Stimulated activated CD8-positive, alpha-beta memory T cell treated with anti-CD3 and anti-CD28 coated beads, Interleukin-15, amount 100 ng/mL, for 4 hours (primary cell): Measurements from ENCODE around the gene PLCB3.
A peak's percentile ranks its signal among the peaks of the same experiment; 100 is the strongest.
"Not testable (repeated sequence)": the region's sequence is repeated elsewhere in the genome, so short reads cannot be mapped to it uniquely, and the experiment has no call there.

Experiments
- DNase-seq, 2 donors: peaks; one replicate each; pipeline ENCODE4 v3.0.0-alpha.2; 2020; ENCODE audit warnings: low read depth in 2 of 2

Gene PLCB3

DNA sequence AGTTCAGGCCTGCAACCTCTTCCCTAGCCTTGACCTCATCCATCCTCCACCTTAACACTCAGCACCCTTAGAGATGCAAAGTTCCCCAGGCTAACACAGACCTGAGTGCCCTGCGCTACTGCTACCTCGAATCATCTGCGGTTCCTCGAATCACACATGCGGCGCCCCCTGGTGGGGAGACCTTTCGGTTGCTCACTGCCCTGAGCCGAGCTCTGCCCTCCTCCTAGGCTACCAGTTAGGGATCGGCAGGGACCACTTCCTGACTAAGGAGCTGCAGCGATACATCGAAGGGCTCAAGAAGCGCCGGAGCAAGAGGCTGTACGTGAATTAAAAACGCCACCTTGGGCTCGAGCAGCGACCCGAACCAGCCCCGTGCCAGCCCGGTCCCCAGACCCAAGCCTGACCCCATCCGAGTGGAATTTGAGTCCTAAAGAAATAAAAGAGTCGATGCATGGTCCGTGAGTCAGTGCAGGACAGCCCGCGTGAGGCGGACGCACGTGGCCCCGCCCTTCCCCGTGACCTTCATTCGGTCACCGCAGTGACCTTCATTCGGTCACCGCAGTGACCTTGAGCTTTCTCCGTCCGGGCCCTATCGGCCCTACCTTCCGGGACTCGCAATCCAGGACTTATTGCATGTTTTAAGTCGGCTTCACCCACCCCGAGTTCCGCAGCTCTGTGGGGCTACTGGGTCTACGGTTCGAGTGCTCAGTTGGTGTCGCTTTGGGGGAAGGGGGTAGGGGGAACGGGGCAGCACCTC lies 53.2 kb downstream of the PLCB3 start:
- DNase-seq: peak; percentile 74 to 81

DNA sequence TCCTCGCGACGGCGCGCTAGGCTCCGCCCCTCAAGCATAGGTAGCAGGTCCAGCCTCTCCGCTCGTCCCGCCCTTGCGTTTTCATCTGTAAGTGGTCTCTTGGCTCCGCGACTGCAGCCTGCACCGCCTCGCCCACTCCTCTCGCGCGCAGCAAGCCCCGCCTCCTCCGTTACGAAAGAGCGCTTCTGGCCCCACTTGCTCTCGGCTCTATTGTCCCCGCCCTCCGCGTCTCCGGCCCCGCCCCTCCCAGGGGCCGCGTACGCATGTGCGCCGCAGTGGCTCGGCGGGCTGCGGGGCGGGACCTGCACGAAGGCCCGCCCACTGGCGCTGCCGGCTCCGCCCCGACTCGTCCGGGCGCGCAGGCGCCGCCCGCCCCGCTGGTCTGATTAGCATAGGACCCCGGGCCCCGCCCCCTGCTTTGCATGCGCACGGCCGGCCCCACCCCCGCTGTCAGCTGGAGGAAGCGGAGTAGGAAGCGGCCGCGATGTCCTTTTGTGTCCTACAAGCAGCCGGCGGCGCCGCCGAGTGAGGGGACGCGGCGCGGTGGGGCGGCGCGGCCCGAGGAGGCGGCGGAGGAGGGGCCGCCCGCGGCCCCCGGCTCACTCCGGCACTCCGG lies 53.9 kb downstream of the PLCB3 start, which contains the start of gene ESRRA:
Gene ESRRA (plus strand): TSS at position 450 of the 616 bp plus-strand sequence. CDS start 1,656 bp downstream, outside the sequence.
- DNase-seq: peak; percentile 98 to 99

- DNase-seq: peak; percentile 56 to 61
Observed at GRCh38 chr11:64305691-64306562, 54.6 kb downstream of the PLCB3 start.

GRCh38 chr11:64306563-64306875 lies 55.2 kb downstream of the PLCB3 start:
- no peak for DNase-seq

- no peak for DNase-seq
Observed at GRCh38 chr11:64306876-64307622, 55.7 kb downstream of the PLCB3 start.

- DNase-seq: not testable (repeated sequence)
Observed at GRCh38 chr11:64307795-64308194, 56.5 kb downstream of the PLCB3 start.

DNA sequence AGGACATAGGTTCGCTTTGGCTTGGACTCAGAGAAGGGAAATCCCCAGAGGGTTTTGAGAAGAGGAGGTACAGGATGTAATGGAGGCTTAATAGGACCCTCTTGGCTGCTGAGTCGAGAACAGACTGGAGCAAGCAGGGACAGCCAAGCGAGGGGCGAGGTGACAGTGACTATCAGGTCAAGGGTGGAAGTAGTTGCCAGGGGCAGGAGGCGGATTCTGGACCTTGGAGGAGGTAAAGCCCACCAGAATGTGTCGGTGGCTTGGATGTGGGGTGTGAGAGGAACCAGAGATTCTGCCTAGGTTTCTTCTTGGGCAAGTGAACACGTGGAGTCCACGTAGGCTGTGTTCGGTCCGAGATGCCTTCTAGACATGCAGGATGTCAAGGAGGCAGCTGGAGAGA lies 61.6 kb downstream of the PLCB3 start:
- DNase-seq: no peak

DNA sequence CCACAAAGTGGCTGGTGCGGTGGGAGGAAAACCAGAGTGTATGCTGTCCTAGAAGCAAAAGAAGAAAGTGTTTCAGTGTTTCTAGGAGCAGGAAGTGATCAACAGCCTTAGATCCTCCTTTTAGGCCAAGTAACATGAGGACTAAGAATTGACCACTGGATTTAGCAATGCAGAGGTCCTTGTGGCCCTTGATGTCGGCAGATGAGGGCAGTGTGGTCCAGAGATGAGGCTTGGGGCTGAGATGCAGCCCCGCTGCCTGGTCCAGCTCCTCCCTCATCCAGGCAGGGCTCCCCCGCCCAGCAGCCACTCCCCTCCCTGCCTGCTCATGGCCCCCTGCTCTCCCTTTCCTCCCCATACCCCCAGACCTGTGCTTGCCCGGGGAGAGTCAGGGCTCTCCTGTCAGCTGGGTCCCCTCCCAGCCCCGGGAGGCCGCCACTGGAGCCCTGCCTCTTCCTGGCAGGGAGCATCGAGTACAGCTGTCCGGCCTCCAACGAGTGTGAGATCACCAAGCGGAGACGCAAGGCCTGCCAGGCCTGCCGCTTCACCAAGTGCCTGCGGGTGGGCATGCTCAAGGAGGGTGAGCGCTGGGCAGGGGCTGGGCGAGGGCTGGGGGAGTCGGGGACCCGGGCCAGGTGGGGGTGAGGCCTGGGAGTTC lies 62.3 kb downstream of the PLCB3 start:
- DNase-seq: no peak

DNA sequence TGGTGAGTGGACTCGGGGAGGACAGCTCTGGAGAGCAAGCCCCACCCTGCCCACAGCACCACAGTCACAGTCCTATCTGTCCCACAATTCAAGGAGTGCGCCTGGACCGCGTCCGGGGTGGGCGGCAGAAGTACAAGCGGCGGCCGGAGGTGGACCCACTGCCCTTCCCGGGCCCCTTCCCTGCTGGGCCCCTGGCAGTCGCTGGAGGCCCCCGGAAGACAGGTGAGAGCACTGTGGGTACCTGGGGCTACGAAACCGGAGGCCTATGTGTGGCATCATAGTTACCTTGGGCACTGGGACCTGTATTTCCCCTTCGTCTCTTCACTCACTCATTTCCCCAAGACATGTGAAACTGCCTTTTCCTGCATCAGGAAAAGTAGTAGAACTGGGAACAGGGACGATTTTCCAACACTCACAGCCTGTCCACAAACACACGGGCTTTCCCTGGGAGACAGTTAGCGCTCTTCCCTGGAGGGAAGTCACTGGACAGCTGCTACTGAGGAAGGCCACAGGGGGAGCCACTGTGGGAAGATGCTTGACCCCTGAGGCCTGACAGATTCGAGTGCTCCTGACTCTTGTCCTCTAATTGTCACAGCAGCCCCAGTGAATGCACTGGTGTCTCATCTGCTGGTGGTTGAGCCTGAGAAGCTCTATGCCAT lies 62.9 kb downstream of the PLCB3 start:
- no peak for DNase-seq

- no peak for DNase-seq
Observed at GRCh38 chr11:64314805-64315561, 63.7 kb downstream of the PLCB3 start.

DNA sequence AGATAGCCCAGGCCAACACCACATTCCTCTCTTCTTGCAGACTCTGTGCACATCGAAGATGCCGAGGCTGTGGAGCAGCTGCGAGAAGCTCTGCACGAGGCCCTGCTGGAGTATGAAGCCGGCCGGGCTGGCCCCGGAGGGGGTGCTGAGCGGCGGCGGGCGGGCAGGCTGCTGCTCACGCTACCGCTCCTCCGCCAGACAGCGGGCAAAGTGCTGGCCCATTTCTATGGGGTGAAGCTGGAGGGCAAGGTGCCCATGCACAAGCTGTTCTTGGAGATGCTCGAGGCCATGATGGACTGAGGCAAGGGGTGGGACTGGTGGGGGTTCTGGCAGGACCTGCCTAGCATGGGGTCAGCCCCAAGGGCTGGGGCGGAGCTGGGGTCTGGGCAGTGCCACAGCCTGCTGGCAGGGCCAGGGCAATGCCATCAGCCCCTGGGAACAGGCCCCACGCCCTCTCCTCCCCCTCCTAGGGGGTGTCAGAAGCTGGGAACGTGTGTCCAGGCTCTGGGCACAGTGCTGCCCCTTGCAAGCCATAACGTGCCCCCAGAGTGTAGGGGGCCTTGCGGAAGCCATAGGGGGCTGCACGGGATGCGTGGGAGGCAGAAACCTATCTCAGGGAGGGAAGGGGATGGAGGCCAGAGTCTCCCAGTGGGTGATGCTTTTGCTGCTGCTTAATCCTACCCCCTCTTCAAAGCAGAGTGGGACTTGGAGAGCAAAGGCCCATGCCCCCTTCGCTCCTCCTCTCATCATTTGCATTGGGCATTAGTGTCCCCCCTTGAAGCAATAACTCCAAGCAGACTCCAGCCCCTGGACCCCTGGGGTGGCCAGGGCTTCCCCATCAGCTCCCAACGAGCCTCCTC lies 64.6 kb downstream of the PLCB3 start:
- not testable (repeated sequence) for DNase-seq

GRCh38 chr11:64316672-64317324 lies 65.5 kb downstream of the PLCB3 start:
- no peak for DNase-seq

DNA sequence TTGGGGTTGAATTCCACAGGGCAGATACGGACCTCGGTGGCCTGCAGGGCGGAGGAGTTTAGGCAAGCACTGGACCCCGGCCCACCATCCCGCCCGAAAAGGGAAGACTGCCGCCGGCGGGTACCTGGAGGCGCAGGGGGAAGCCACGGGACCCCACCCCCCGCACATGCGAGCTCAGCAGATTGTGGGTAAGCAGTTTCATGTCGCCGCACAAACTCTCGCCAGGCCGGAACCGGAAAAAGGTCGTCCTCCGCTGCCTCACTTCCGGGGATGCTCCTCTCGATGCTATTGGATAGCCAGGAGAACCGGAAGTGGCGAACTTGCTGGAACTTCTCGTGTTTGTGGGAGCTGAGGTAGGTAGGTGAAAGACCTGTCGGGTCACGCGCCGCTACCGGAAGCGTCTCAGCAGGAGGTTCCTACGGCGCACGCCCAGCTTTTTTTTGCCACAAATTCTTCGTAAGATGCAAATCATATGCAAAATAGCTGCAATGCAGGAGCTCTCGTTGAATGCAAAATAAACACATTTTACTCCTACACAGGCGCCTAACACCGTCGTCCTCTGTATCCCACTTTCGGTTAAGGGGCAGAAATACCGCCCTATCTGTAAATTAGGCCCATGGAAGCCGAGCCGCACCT lies 66.1 kb downstream of the PLCB3 start, which contains the start of gene TRMT112:
Gene TRMT112 (minus strand): TSS at position 235 of the 636 bp plus-strand sequence. CDS start 33 bp downstream, at position 202.
- peak; percentile 85 to 96 for DNase-seq

DNA sequence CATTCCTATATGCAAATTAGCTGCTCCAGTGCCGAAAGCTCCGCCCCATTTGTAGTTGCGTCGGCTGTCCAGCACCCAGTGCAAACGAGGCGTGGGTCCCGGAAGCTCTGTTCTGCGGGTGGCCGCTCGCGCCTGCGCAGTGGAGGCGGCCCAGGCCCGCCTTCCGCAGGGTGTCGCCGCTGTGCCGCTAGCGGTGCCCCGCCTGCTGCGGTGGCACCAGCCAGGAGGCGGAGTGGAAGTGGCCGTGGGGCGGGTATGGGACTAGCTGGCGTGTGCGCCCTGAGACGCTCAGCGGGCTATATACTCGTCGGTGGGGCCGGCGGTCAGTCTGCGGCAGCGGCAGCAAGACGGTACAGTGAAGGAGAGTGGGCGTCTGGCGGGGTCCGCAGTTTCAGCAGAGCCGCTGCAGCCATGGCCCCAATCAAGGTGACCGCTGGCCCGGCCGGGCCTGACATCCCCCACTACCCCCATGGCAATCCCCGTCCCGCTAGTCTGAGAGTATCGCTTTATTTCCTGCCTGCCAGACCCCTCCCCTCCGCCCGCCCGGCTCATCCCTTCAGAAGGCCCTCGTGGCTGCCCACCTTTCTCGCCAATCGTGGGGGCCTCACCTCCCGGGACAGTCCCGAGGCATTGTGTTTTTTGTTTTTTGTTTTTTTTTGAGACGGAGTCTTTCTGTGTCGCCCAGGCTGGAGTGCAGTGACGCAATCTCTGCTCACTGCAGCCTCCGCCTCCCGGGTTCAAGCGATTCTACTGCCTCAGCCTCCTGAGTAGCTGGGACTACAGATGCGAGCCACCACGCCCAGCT lies 66.8 kb downstream of the PLCB3 start, which contains the start of gene PRDX5:
Gene PRDX5 (plus strand): TSS at position 161 of the 805 bp plus-strand sequence. CDS start 95 bp downstream, at position 256.
- peak; percentile 88 to 92 for DNase-seq
